ENCODE data around the gene CDH12. TPM values are rescaled to one million over a fixed set of nuclear protein-coding genes. Genes with fewer than 3 reads are reported as not detected.
"Not testable (repeated sequence)": the region's sequence is repeated elsewhere in the genome, so short reads cannot be mapped to it uniquely, and the experiment has no call there.

Gene CDH12
- total and polyA plus RNA-seq, 9 donors, result 0.71 to 4.3 (median 1.1) TPM

- Histone ChIP-seq H3K9me3 (replicated peaks; ENCODE audit: control insufficient read depth, low read depth, low read length) (no peaks in the 10 kb centered on the region), H3K4me1 (ENCODE audit: control insufficient read depth, insufficient read depth, low read length) (no peaks in the 10 kb centered on the region), H3K27ac (ENCODE audit: low read length) (no peak overlapping the region), H3K36me3 (ENCODE audit: control insufficient read depth, insufficient read depth, low read length) (no peaks in the 10 kb centered on the region), H3K4me3 (ENCODE audit: low read length) (no peak overlapping the region), H3K27me3 (ENCODE audit: control insufficient read depth, insufficient read depth, low read length) (no peaks in the 10 kb centered on the region)
- WGBS (ENCODE audit: insufficient coverage), result no CpG with 5 or more reads among the region's 3 CpGs
- no peak for DNase-seq
Measured at GRCh38 chr5:22779499-22779898, 73.6 kb downstream of the CDH12 start.

GRCh38 chr5:22776285-22776684 lies 76.9 kb downstream of the CDH12 start:
- H3K4me3 ChIP-seq (ENCODE audit: low read length), result no peak overlapping the region
- no peak overlapping the region for H3K27ac ChIP-seq (ENCODE audit: low read length)
- H3K36me3 ChIP-seq (ENCODE audit: control insufficient read depth, insufficient read depth, low read length), result no peaks in the 10 kb centered on the region
- 67% methylated on average over 1 of the region's 6 CpGs for WGBS (ENCODE audit: insufficient coverage)
- H3K4me1 ChIP-seq (ENCODE audit: control insufficient read depth, insufficient read depth, low read length), result no peaks in the 10 kb centered on the region
- H3K27me3 ChIP-seq (ENCODE audit: control insufficient read depth, insufficient read depth, low read length), result no peaks in the 10 kb centered on the region
- peaks cover 2% of the 10 kb centered on the region for H3K9me3 ChIP-seq (replicated peaks; ENCODE audit: control insufficient read depth, low read depth, low read length)
- no peak for DNase-seq

GRCh38 chr5:22774214-22774613 lies 78.9 kb downstream of the CDH12 start:
- H3K9me3 ChIP-seq (replicated peaks; ENCODE audit: control insufficient read depth, low read depth, low read length); H3K27me3 ChIP-seq (ENCODE audit: control insufficient read depth, insufficient read depth, low read length); H3K4me1 ChIP-seq (ENCODE audit: control insufficient read depth, insufficient read depth, low read length); DNase-seq; H3K36me3 ChIP-seq (ENCODE audit: control insufficient read depth, insufficient read depth, low read length); H3K4me3 ChIP-seq (ENCODE audit: low read length); H3K27ac ChIP-seq (ENCODE audit: low read length): not testable (repeated sequence)
- WGBS (ENCODE audit: insufficient coverage), result no CpG with 5 or more reads among the region's 1 CpG

- H3K27ac ChIP-seq (ENCODE audit: low read length), result no peak overlapping the region
- H3K27me3 ChIP-seq (ENCODE audit: control insufficient read depth, insufficient read depth, low read length), result no peaks in the 10 kb centered on the region
- no peaks in the 10 kb centered on the region for H3K9me3 ChIP-seq (replicated peaks; ENCODE audit: control insufficient read depth, low read depth, low read length)
- H3K4me1 ChIP-seq (ENCODE audit: control insufficient read depth, insufficient read depth, low read length), result no peaks in the 10 kb centered on the region
- DNase-seq, result no peak
- H3K4me3 ChIP-seq (ENCODE audit: low read length), result no peak overlapping the region
- no peaks in the 10 kb centered on the region for H3K36me3 ChIP-seq (ENCODE audit: control insufficient read depth, insufficient read depth, low read length)
- WGBS (ENCODE audit: insufficient coverage), result no CpG with 5 or more reads among the region's 5 CpGs
Measured at GRCh38 chr5:22764736-22765135, 88.4 kb downstream of the CDH12 start.

GRCh38 chr5:22757776-22758175 lies 95.4 kb downstream of the CDH12 start:
- WGBS (ENCODE audit: insufficient coverage), result no CpG with 5 or more reads among the region's 4 CpGs
- no peaks in the 10 kb centered on the region for H3K9me3 ChIP-seq (replicated peaks; ENCODE audit: control insufficient read depth, low read depth, low read length)
- H3K4me1 ChIP-seq (ENCODE audit: control insufficient read depth, insufficient read depth, low read length), result no peaks in the 10 kb centered on the region
- H3K27ac ChIP-seq (ENCODE audit: low read length), result no peak overlapping the region
- DNase-seq, result no peak
- no peak overlapping the region for H3K4me3 ChIP-seq (ENCODE audit: low read length)
- no peaks in the 10 kb centered on the region for H3K27me3 ChIP-seq (ENCODE audit: control insufficient read depth, insufficient read depth, low read length)
- H3K36me3 ChIP-seq (ENCODE audit: control insufficient read depth, insufficient read depth, low read length), result no peaks in the 10 kb centered on the region

GRCh38 chr5:22754155-22754554 lies 99.0 kb downstream of the CDH12 start:
- Histone ChIP-seq H3K36me3 (ENCODE audit: control insufficient read depth, insufficient read depth, low read length) (no peaks in the 10 kb centered on the region), H3K4me3 (ENCODE audit: low read length) (no peak overlapping the region), H3K4me1 (ENCODE audit: control insufficient read depth, insufficient read depth, low read length) (no peaks in the 10 kb centered on the region), H3K9me3 (replicated peaks; ENCODE audit: control insufficient read depth, low read depth, low read length) (no peaks in the 10 kb centered on the region), H3K27ac (ENCODE audit: low read length) (no peak overlapping the region), H3K27me3 (ENCODE audit: control insufficient read depth, insufficient read depth, low read length) (no peaks in the 10 kb centered on the region)
- WGBS (ENCODE audit: insufficient coverage), result no CpG with 5 or more reads among the region's 3 CpGs
- DNase-seq, result no peak

- Histone ChIP-seq H3K9me3 (replicated peaks; ENCODE audit: control insufficient read depth, low read depth, low read length) (no peaks in the 10 kb centered on the region), H3K4me3 (ENCODE audit: low read length) (no peak overlapping the region), H3K27ac (ENCODE audit: low read length) (no peak overlapping the region), H3K27me3 (ENCODE audit: control insufficient read depth, insufficient read depth, low read length) (no peaks in the 10 kb centered on the region), H3K36me3 (ENCODE audit: control insufficient read depth, insufficient read depth, low read length) (no peaks in the 10 kb centered on the region), H3K4me1 (ENCODE audit: control insufficient read depth, insufficient read depth, low read length) (no peaks in the 10 kb centered on the region)
- WGBS (ENCODE audit: insufficient coverage), result no CpG with 5 or more reads among the region's 4 CpGs
- DNase-seq, result no peak
Measured at GRCh38 chr5:22751536-22751935, 101.6 kb downstream of the CDH12 start.

GRCh38 chr5:22736443-22737003 lies 116.6 kb downstream of the CDH12 start:
- no CpG with 5 or more reads among the region's 3 CpGs for WGBS (ENCODE audit: insufficient coverage)
- no peaks in the 10 kb centered on the region for H3K4me1 ChIP-seq (ENCODE audit: control insufficient read depth, insufficient read depth, low read length)
- H3K27ac ChIP-seq (ENCODE audit: low read length), result no peak overlapping the region
- H3K9me3 ChIP-seq (replicated peaks; ENCODE audit: control insufficient read depth, low read depth, low read length), result no peaks in the 10 kb centered on the region
- no peak overlapping the region for H3K4me3 ChIP-seq (ENCODE audit: low read length)
- no peaks in the 10 kb centered on the region for H3K36me3 ChIP-seq (ENCODE audit: control insufficient read depth, insufficient read depth, low read length)
- peak; percentile 5 for DNase-seq
- no peaks in the 10 kb centered on the region for H3K27me3 ChIP-seq (ENCODE audit: control insufficient read depth, insufficient read depth, low read length)

- H3K27me3 ChIP-seq (ENCODE audit: control insufficient read depth, insufficient read depth, low read length), result no peaks in the 10 kb centered on the region
- no peak overlapping the region for H3K27ac ChIP-seq (ENCODE audit: low read length)
- no peak for DNase-seq
- no CpG with 5 or more reads among the region's 2 CpGs for WGBS (ENCODE audit: insufficient coverage)
- H3K4me3 ChIP-seq (ENCODE audit: low read length), result no peak overlapping the region
- H3K36me3 ChIP-seq (ENCODE audit: control insufficient read depth, insufficient read depth, low read length), result no peaks in the 10 kb centered on the region
- no peaks in the 10 kb centered on the region for H3K9me3 ChIP-seq (replicated peaks; ENCODE audit: control insufficient read depth, low read depth, low read length)
- H3K4me1 ChIP-seq (ENCODE audit: control insufficient read depth, insufficient read depth, low read length), result no peaks in the 10 kb centered on the region
Measured at GRCh38 chr5:22734907-22735306, 118.2 kb downstream of the CDH12 start.

- H3K36me3 ChIP-seq (ENCODE audit: control insufficient read depth, insufficient read depth, low read length), result no peaks in the 10 kb centered on the region
- 29% methylated on average over 1 of the region's 4 CpGs for WGBS (ENCODE audit: insufficient coverage)
- no peaks in the 10 kb centered on the region for H3K9me3 ChIP-seq (replicated peaks; ENCODE audit: control insufficient read depth, low read depth, low read length)
- H3K27ac ChIP-seq (ENCODE audit: low read length), result no peak overlapping the region
- H3K27me3 ChIP-seq (ENCODE audit: control insufficient read depth, insufficient read depth, low read length), result no peaks in the 10 kb centered on the region
- H3K4me3 ChIP-seq (ENCODE audit: low read length), result no peak overlapping the region
- no peak for DNase-seq
- H3K4me1 ChIP-seq (ENCODE audit: control insufficient read depth, insufficient read depth, low read length), result no peaks in the 10 kb centered on the region
Measured at GRCh38 chr5:22728610-22729009, 124.5 kb downstream of the CDH12 start.

- whole genome bisulfite sequencing (ENCODE audit: insufficient coverage), result no CpG with 5 or more reads among the region's 1 CpG
- H3K4me1 ChIP-seq (ENCODE audit: control insufficient read depth, insufficient read depth, low read length), result no peaks in the 10 kb centered on the region
- no peaks in the 10 kb centered on the region for H3K36me3 ChIP-seq (ENCODE audit: control insufficient read depth, insufficient read depth, low read length)
- H3K27ac ChIP-seq (ENCODE audit: low read length), result no peak overlapping the region
- no peaks in the 10 kb centered on the region for H3K27me3 ChIP-seq (ENCODE audit: control insufficient read depth, insufficient read depth, low read length)
- H3K4me3 ChIP-seq (ENCODE audit: low read length), result no peak overlapping the region
- DNase-seq, result no peak
- peaks cover 2% of the 10 kb centered on the region for H3K9me3 ChIP-seq (replicated peaks; ENCODE audit: control insufficient read depth, low read depth, low read length)
Measured at GRCh38 chr5:22722491-22722890, 130.7 kb downstream of the CDH12 start.
